ENCODE data around the gene SMC6. TPM values are rescaled to one million over a fixed set of nuclear protein-coding genes. Genes with fewer than 3 reads are reported as not detected.

The SMC6 gene, protein sequence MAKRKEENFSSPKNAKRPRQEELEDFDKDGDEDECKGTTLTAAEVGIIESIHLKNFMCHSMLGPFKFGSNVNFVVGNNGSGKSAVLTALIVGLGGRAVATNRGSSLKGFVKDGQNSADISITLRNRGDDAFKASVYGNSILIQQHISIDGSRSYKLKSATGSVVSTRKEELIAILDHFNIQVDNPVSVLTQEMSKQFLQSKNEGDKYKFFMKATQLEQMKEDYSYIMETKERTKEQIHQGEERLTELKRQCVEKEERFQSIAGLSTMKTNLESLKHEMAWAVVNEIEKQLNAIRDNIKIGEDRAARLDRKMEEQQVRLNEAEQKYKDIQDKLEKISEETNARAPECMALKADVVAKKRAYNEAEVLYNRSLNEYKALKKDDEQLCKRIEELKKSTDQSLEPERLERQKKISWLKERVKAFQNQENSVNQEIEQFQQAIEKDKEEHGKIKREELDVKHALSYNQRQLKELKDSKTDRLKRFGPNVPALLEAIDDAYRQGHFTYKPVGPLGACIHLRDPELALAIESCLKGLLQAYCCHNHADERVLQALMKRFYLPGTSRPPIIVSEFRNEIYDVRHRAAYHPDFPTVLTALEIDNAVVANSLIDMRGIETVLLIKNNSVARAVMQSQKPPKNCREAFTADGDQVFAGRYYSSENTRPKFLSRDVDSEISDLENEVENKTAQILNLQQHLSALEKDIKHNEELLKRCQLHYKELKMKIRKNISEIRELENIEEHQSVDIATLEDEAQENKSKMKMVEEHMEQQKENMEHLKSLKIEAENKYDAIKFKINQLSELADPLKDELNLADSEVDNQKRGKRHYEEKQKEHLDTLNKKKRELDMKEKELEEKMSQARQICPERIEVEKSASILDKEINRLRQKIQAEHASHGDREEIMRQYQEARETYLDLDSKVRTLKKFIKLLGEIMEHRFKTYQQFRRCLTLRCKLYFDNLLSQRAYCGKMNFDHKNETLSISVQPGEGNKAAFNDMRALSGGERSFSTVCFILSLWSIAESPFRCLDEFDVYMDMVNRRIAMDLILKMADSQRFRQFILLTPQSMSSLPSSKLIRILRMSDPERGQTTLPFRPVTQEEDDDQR
- 21.4 and 24.2 TPM in 2 replicates for total RNA-seq

DNA sequence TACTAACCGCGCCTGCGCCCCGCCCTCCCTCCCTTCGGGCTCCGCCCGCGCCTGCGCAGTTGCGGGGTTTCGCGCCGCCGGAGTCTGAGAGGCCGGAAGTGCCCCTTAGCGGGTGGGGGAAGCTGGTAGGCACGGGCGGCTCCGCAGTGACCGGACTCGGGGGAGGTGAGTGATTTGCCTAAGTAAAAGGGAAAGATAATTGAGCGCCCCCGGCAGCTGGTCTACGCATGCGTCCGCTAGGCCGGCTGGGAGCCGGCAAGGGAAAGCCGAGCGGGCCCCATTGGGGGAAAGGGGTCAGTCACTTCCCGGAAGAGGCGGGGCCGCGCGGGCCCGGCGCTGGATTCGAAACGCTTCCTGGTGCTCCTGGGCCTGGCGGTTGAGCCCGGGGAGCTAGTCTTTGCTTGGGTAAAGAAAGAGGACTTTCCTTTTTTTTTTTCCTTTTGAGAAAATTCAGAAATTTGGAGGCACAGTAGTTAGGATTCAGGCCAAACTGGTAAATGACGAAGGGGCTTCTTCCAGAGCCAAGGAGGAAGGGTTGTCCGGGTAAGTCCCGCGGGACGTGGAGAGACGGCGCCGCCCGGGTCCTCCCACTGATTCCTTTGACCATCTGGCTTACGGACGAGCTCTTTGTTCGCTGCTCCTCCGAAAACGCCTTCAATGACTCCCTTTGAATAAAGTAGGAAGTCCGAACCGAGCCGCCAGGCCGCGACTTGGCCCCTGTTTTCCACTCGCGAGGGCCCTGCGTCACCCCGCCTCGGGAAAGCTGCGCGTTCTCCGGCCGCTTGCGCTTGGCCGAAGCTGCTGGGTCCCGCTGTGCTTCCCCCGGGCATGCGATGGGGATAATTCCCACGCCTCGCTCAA, at the start of gene SMC6, which contains the start of gene GEN1:
SMC6 (minus strand) TSS at position 8 of the 861 bp plus-strand sequence. CDS start 7,864 bp downstream, outside the sequence.
GEN1 (plus strand) TSS at position 336 of the 861 bp plus-strand sequence. CDS start 5,806 bp downstream, outside the sequence.
- no peak for DNase-seq (ENCODE audit: low read depth)
- TF ChIP-seq, protein P1, sequence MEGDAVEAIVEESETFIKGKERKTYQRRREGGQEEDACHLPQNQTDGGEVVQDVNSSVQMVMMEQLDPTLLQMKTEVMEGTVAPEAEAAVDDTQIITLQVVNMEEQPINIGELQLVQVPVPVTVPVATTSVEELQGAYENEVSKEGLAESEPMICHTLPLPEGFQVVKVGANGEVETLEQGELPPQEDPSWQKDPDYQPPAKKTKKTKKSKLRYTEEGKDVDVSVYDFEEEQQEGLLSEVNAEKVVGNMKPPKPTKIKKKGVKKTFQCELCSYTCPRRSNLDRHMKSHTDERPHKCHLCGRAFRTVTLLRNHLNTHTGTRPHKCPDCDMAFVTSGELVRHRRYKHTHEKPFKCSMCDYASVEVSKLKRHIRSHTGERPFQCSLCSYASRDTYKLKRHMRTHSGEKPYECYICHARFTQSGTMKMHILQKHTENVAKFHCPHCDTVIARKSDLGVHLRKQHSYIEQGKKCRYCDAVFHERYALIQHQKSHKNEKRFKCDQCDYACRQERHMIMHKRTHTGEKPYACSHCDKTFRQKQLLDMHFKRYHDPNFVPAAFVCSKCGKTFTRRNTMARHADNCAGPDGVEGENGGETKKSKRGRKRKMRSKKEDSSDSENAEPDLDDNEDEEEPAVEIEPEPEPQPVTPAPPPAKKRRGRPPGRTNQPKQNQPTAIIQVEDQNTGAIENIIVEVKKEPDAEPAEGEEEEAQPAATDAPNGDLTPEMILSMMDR (conservative IDR thresholded peaks at IDR 0.05; ENCODE audit: low read depth, low read length): no peak
- H3K4me3 ChIP-seq (ENCODE audit: low read depth, low read length): peak within 1 kb of the TSS; percentile 83

DNA sequence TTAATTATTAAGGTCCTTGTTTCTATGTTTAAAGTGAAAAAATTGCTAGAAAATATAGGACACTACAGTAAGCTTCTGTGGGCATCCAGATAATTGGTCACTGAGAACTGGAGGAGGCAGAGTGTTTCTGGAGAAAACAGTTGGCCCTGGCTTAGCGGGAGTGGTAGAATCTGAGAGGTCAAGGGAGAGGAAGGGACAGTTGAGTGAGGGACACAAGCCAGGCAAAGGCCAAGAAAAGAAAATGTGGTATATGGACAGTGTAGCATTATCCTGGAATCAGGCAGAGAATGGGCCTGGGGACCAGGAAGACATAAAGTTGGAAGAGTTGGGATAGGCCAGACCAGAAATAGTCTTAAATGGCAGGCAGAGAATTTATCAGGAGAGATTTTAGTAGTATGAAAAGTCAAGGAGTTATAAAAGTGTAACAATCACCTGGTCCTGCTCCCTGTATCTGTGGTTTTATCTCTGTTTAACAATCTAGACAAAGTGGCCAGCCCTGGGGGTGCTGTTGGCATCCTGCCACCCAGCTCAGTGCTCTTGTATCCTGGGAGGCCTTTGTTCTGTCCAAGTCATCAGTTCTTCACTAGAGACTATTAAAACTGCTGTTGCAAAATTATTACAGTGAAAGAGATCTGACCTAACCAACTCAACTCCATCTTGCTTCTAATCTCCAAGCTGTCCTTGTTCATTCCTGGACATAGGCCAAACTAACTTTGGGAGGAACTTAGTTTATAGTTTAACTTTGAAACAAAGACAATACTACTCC, 47.3 kb upstream of the SMC6 start:
- H3K4me3 ChIP-seq (ENCODE audit: low read depth, low read length): no peak overlapping the region
- no peak for DNase-seq (ENCODE audit: low read depth)
- TF ChIP-seq, protein P1 (conservative IDR thresholded peaks at IDR 0.05; ENCODE audit: low read depth, low read length): no peak

DNA sequence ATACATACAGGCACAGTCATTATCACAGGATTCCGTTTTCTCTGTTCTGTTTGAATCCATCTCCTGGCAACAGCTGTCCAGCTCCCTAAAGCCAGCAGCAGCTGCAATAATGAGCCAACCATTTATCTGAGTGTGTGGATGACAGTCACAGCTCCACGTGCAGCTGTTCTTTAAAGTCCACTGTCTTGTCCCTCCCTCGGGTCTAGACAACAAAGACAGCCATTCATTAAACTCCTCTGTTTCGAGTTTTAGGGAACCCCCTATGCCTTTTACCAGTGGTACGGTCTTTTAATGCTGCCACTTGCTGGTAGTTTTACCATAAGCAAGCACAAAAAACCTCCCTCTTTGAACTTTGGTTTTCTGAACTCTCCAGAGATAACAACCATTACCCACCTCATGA, 46.6 kb upstream of the SMC6 start:
- no peak overlapping the region for H3K4me3 ChIP-seq (ENCODE audit: low read depth, low read length)
- TF ChIP-seq, protein P1 (conservative IDR thresholded peaks at IDR 0.05; ENCODE audit: low read depth, low read length): no peak
- no peak for DNase-seq (ENCODE audit: low read depth)

DNA sequence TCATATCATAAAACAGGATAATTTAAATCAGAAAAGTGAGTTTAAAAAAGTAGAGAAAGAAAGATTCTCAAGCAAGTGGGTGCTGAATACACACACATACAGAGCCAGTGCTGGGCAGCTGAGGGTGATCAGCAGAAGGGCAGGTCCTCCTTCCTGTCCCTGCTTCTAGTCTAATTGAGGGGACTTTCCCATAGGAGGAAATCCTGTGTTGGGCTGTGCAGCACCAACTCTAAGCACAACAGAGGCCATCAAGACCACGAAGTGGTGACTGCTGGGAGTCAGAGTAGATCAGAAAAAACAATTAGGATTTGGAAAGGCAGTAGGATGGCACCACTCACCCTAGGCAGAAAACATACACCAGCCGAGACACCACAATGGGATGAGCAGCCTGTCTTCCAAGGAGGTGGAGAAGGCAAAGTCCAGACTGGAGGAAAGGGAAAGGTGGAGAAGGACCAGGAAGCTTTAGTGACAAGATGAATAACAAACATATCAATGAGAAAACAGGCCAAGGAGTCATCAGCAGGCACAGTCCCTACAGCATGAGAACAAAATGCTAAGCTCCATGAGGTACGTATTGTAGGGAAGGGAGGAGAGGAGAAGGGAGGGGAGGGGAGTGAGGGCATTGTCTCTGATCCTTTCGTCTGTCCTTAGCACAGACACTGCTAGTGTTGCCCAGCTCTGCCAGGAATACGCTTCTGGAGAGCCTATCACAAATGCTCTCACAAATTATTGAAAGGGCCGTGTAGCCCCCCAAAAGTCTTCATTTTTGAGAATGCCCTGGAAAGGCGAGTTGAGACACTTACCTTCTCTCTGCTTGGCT, 45.9 kb upstream of the SMC6 start:
- TF ChIP-seq, protein P1 (conservative IDR thresholded peaks at IDR 0.05; ENCODE audit: low read depth, low read length): no peak
- no peak for DNase-seq (ENCODE audit: low read depth)
- H3K4me3 ChIP-seq (ENCODE audit: low read depth, low read length): no peak overlapping the region

DNA sequence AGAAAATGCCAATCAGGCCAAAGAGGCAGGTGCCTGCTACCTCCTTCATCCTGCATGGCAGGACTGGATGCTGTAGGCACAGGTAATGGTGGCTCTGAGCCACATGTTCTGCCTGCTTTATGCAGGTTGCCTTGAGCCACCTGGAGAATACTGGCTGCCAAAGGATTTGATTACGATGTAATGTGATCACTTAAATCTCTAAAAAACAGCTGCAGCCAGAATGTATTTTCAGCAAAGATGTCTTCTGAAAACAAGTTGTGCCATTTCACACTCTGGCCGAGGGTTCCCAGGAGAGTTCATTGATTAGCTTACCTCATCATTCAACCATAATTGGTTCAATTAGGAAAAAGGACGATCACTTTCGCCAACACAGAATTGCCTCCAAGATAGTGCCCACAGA, 44.7 kb upstream of the SMC6 start:
- TF ChIP-seq, protein P1 (conservative IDR thresholded peaks at IDR 0.05; ENCODE audit: low read depth, low read length): no peak
- no peak overlapping the region for H3K4me3 ChIP-seq (ENCODE audit: low read depth, low read length)
- no peak for DNase-seq (ENCODE audit: low read depth)
